ENCODE measurements around the gene FAF2.

FAF2 gene, protein sequence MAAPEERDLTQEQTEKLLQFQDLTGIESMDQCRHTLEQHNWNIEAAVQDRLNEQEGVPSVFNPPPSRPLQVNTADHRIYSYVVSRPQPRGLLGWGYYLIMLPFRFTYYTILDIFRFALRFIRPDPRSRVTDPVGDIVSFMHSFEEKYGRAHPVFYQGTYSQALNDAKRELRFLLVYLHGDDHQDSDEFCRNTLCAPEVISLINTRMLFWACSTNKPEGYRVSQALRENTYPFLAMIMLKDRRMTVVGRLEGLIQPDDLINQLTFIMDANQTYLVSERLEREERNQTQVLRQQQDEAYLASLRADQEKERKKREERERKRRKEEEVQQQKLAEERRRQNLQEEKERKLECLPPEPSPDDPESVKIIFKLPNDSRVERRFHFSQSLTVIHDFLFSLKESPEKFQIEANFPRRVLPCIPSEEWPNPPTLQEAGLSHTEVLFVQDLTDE

DNA sequence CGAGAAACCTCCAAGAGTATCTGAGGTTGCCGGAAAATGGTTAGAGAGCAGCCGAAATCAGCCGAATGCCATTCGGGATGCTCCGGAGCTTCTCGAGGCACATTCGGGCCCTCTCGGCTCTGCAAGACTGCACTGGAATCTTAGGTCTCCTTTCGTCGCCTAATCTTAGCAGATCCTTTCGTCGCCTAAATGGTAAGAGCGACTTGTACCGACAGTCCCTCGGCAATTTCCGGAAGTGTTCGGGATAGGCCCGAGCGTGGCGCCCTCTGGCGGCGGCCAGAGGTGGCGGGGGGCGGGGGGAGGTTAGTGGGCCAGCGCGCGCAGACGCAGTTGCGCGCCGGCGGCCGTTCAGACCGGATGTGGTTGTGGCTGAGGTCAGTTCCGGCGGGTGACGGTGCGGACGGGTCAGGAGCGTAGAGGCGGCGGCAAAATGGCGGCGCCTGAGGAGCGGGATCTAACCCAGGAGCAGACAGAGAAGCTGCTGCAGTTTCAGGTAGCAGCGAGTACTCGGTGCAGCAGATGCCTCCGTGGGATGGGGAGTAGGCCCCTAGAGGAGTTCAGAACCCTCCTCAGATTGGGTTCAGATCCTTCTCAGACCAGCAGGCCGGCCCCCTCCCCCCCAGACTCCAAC is at the start of gene FAF2:
FAF2 (plus strand) TSS at position 408 of the 631 bp plus-strand sequence; CDS start at position 431, 23 bp downstream.
- peak within 1 kb of the TSS; percentile 99 for H3K4me3 ChIP-seq (ENCODE audit: low read depth, low read length, poor library complexity, severe bottlenecking)
- H3K36me3 ChIP-seq (ENCODE audit: insufficient read depth, low read length): peaks cover 9% of the 10 kb centered on the region; the same call in 1 of the 2 replicates
- H3K9ac ChIP-seq (ENCODE audit: low read length): peak within 1 kb of the TSS; percentile 100
- no peaks in the 10 kb centered on the region for H3K9me3 ChIP-seq (ENCODE audit: low read length)
- no peaks in the 10 kb centered on the region for H3K9me2 ChIP-seq (ENCODE audit: low read depth, low read length)
- peak within 1 kb of the TSS; percentile 43 for H2AFZ ChIP-seq (ENCODE audit: low read length)
- no peaks in the 10 kb centered on the region for H3K27me3 ChIP-seq (ENCODE audit: insufficient read depth, low read length)
- H3K4me2 ChIP-seq (ENCODE audit: low read length): peak within 1 kb of the TSS; percentile 97
- H4K20me1 ChIP-seq (ENCODE audit: insufficient read depth, low read length): no peaks in the 10 kb centered on the region
- H3K79me2 ChIP-seq (ENCODE audit: insufficient read depth, low read length): peaks cover 38% of the 10 kb centered on the region
- H3K4me1 ChIP-seq (ENCODE audit: insufficient read depth, low read length, severe bottlenecking): peaks cover 23% of the 10 kb centered on the region
- no peaks in the 10 kb centered on the region for H3F3A ChIP-seq (ENCODE audit: insufficient read depth, low read length)
- peak within 1 kb of the TSS; percentile 67 for H3K27ac ChIP-seq (ENCODE audit: low read depth, low read length, poor library complexity, severe bottlenecking)
- no peak for TF ChIP-seq EZH2 (IDR thresholded peaks at IDR 0.05; ENCODE audit: borderline replicate concordance, low read length)
- TF ChIP-seq, protein P1, sequence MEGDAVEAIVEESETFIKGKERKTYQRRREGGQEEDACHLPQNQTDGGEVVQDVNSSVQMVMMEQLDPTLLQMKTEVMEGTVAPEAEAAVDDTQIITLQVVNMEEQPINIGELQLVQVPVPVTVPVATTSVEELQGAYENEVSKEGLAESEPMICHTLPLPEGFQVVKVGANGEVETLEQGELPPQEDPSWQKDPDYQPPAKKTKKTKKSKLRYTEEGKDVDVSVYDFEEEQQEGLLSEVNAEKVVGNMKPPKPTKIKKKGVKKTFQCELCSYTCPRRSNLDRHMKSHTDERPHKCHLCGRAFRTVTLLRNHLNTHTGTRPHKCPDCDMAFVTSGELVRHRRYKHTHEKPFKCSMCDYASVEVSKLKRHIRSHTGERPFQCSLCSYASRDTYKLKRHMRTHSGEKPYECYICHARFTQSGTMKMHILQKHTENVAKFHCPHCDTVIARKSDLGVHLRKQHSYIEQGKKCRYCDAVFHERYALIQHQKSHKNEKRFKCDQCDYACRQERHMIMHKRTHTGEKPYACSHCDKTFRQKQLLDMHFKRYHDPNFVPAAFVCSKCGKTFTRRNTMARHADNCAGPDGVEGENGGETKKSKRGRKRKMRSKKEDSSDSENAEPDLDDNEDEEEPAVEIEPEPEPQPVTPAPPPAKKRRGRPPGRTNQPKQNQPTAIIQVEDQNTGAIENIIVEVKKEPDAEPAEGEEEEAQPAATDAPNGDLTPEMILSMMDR (IDR thresholded peaks at IDR 0.05; ENCODE audit: low read length): peak; percentile 99

DNA sequence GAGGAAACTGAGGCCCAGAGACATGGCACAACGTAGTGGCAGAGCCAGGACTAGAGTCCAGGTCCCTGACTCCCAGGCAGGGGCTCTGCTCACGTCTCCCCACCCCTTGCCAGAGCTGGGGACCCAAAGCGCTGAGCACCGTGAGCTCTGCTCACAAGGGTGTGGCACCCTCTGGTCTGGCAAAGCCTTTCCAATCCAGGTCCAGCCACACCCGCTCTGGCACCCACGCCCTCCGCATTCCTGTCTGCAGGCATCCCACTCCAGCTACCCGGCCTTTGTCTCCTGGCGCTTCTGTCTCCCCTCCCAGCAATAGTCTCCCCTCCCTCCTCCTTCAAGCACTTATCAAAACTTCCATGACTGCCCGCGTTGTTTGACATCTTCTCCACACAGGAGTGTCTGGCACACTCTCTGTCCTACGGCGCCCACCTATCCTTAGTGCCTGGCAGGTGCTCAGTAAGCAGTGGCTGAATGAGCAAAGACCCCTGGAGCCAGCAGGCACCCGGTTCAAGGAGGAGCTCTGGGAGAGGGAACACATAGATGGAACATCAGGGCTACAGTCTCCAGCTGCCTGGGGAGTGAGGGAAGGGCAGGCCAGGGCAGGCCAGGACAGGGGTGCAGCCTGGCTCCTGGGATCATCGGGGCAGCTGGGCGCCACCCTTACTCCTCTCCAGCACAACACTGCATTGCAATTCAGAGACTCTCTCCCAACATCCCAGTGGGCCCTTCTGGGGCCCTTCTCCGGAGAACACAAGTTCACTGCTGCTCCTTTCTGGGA is 47.6 kb upstream of the FAF2 start:
- Histone ChIP-seq H3K4me1 (ENCODE audit: insufficient read depth, low read length, severe bottlenecking) (no peaks in the 10 kb centered on the region), H3K27me3 (ENCODE audit: insufficient read depth, low read length) (no peaks in the 10 kb centered on the region), H3K9me2 (ENCODE audit: low read depth, low read length) (no peaks in the 10 kb centered on the region), H4K20me1 (ENCODE audit: insufficient read depth, low read length) (no peaks in the 10 kb centered on the region), H3K9ac (ENCODE audit: low read length) (no peak overlapping the region), H3K4me3 (ENCODE audit: low read depth, low read length, poor library complexity, severe bottlenecking) (no peak overlapping the region), H3K27ac (ENCODE audit: low read depth, low read length, poor library complexity, severe bottlenecking) (no peak overlapping the region), H3K4me2 (ENCODE audit: low read length) (no peak overlapping the region), H3K79me2 (ENCODE audit: insufficient read depth, low read length) (no peaks in the 10 kb centered on the region), H3K36me3 (ENCODE audit: insufficient read depth, low read length) (0 out of 2 replicates have a peak, but pooled peaks cover 4% of the 10 kb centered on the region), H3F3A (ENCODE audit: insufficient read depth, low read length) (no peaks in the 10 kb centered on the region), H2AFZ (ENCODE audit: low read length) (no peak overlapping the region), H3K9me3 (ENCODE audit: low read length) (no peaks in the 10 kb centered on the region)
- TF ChIP-seq EZH2 (IDR thresholded peaks at IDR 0.05; ENCODE audit: borderline replicate concordance, low read length): no peak
- TF ChIP-seq, protein P1 (IDR thresholded peaks at IDR 0.05; ENCODE audit: low read length): no peak

Data from OCI-LY1 (cell line).